ENCODE data around the gene NPHP4.
"Not testable (repeated sequence)": the region's sequence is repeated elsewhere in the genome, so short reads cannot be mapped to it uniquely, and the experiment has no call there.

The NPHP4 gene

DNA sequence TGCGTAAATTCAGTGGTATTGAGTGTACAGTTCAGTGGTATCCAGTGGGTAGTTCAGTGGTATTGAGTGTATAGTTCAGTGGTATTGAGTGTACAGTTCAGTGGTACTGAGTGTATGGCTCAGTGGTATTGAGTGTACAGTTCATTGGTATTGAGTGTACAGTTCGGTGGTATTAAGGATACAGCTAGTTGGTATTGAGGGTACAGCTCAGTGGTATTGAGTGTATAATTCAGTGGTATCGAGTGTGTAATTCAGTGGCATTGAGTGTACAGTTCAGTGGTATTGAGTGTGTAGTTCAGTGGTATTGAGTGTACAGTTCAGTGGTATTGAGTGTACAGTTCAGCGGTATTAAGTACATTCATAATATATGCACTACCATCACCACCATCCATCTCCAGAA, 30.0 kb upstream of the NPHP4 start:
- DNase-seq = no peak

DNA sequence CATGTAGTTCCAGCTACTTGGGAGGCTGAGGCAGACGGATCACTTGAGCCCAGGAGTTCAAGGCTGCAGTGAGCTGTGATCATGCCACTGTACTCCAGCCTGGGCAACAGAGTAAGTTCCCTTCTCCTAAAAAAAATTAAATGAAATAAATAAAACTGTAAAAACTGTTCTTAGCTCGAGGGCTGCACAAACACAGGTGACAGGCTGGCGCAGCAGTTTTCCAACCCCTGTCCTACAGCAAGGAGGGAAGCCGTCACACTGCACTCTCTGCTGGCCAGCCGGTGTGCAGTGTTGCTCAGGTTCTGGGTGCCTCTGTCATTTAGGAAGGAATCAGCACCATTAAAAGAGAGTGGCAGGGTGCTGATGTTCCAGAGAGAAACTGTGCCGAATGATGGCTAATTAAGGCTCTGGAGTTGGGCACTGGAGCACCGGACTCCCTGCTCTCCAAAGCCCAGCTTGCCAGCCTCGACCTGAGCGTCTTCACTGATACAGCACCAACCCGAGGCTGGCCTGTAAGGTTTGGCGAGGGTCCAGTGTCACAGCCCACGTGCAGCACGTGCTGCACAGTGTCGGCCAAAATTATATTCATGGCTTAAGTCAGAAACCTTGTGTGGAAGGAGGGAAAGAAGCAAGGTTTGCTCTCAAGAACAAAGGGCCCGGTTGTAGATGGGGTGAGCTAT, 27.1 kb upstream of the NPHP4 start:
- no peak for DNase-seq

DNA sequence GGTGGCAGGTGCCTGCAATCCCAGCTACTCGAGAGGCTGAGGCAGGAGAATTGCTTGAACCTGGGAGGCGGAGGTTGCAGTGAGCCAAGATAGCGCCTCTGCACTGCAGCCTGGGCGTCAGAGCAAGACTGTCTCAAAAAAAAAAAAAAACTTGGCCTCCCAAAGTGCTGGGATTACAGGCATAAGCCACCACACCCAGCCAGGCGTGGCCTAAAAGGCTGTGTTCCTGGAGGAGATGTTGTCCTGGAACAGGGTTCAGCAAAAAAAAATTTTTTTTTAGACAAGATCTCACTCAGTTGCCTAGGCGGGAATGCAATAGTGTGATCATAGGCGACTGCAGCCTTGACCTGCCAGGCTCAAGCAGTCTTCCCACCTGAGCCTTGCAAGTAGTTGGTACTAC, 25.4 kb upstream of the NPHP4 start:
- not testable (repeated sequence) for DNase-seq

DNA sequence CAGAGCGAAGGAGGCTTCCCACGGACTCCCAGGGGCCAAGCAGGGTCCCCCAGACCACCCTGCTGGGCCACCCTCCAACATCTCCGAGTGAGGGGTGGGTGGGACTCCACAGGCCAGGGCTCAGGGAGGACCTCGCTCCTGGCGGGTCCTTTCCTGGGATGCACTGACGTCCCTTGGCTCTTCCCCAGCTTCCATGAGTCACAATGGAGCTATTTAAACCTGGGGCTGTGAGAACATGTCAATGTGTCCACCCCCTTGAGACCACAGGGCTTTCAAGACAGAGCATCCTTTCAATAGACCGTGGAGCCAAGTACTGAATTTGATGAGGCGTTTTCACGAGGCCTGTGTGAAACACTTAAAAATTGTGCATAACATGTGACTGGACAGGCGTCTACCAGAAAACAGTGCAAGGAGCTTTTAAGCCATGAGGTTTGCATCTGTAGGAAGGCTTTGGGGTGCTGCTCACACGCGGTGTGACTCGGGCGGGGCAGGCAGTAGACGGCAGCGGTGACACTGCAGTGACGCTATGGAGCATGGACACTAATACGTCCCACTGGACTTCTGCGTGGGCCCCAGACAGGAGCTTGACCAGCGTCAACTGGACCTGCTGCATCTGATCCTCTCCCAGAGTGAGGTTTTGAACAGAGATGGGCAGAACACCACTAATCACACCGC, 24.1 kb upstream of the NPHP4 start:
- DNase-seq = no peak

DNA sequence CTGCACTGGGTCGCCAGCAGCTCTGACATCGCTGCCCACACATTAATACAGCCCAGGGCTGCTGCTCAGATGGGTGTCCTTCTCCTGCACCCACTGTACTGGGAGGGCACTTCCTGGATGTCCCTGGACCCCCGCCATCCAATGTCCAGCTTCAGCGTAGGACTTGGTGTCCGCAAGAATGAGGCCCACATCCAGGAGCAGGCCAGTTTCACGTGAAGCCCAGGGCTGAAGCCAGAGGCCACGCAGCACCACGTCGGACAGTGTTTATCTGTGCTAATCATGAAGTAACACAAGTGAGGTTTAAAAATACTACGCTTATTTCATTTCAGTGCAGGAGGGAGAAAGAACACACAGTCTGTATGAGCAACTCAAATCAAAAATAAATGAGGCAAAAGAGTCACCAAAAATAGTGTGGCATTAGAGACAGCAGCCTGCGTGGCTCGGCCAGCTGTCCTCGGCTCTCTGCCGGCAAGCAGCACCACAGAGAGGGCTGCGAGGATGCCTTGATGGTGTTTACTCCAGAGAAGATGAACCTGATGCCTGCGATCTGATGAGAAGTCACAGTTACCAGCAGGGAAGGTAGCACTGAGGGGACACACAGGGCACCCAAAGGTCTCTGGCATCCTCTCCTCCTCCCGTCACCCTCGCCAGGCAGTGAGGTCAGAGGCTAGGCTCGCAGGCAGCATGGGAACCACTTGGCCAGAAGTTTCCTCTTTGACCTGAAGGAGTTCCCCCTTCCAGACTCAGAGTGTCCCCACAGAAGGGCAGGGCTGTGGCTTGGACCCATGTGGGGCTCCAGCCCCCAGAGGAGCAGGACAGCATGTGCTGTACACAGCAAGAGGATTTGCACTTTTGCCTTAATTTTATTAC, 22.1 kb upstream of the NPHP4 start:
- DNase-seq = no peak

DNA sequence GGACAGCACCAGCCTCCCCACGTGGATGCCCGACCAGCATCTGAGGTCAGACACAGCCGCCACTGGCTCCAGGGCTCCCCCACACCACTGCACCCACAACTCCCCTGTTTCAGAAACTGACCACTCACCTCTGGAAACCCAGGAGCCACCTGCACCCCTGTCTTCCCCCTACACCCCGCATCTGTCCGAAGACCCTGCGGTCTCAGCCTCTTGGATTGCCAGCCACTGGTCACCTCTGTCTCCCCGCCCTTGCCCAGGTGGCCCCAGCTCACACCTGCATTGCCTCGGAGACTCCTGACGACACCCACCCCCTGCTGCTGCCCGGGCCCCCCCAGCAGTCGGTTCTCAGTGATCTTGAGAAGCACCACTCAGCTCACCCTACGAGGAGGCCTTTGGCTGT, 21.3 kb upstream of the NPHP4 start:
- DNase-seq = no peak

DNA sequence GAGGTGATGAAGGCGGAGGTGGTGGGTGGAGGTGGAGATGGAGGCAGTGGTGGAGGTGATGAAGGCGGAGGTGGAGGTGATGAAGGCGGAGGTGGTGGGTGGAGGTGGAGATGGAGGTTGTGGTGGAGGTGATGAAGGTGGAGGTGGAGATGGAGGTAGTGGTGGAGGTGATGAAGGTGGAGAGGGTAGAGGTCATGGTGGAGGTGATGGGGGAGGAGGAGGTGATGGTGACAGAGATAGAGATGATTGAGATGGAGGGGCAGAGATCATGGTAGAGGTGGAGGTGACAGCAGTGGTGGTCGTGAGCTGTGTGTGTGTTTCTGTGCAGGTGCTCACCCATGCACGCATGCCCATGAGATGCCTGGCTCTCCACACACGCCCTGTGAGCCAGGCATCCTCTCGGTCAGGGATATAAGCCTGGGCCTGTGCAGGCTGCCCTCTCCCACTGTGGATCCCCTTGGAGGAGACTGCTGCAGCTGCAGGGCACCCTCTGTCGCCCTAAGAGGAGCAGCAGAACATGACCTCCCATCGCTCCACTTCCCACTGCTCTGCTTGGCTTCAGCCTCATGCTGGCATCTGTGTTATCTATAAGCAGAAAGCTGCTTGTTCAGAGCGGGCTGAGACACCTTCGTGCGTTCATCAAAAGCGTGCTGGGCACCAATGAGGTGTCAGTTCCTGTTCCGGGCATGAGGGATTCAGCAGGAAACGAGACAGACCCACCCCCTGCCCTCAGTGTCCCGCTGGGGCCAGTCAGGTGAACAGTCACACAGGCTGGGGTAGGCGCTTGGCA, 20.5 kb upstream of the NPHP4 start:
- DNase-seq = no peak

DNA sequence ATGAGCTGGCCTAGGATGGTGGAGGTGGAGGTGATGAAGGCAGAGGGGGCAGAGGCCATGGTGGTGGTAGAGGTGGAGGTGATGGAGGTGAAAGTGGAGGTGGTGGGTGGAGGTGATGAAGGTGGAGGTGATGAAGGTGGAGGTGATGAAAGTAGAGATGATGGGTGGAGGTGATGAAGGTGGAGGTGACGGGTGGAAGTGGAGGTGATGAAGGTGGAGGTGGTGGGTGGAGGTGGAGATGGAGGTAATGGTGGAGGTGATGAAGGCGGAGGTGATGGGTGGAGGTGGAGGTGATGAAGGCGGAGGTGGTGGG, 19.7 kb upstream of the NPHP4 start:
- no peak for DNase-seq

DNA sequence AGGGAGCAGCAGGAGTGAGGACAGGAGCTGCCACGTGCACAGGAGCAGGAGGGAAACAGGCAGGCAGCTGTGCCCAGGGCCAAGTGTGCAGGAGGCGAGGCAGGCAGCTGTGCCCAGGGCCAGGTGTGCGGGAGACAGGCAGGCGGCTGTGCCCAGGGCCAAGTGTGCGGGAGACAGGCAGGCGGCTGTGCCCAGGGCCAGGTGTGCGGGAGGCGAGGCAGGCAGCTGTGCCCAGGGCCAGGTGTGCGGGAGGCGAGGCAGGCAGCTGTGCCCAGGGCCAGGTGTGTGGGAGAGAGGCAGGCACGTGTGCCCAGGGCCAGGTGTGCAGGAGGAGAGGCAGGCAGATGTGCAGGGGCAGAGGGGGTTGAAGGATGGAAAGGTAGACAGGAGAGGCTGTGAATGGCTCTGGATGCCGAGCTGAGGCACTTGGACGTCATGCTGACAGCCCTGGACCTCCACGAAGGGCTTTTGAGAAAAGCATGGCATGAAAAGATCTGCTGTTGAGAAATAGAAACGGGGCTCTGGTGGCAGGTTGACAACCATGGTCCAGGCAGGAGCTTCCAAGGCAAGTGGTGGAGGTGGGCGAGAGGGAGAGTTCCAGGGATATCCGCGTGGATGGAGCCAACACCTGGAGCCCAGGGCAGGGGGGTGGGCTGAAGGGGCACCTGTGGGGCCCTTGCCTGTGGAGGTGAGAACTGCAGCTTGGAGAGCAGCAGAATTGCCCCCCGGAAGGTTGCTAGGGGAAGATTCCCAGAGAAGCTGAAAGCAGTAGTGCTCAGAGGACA, 19.1 kb upstream of the NPHP4 start:
- no peak for DNase-seq

DNA sequence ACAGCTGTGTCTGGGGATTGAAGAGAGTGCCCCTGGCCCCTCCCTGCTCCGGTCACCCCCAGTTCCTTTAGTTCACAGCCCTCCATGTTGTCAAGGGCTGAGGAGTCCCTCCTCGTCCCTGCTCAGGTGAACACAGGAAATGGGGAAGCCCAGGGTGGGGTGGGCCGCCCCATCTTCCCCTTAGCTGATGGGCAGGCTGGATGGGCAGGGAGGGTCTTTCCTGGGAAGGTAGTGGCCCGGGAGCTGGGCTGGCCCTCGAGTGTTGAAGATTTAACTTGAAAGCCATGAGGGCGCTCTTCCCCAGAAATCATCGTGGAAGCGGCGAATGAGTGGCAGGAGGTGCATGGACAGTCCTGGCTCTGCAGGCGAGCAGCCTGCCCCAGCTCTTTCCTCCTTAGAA, 18.3 kb upstream of the NPHP4 start:
- no peak for DNase-seq

DNA sequence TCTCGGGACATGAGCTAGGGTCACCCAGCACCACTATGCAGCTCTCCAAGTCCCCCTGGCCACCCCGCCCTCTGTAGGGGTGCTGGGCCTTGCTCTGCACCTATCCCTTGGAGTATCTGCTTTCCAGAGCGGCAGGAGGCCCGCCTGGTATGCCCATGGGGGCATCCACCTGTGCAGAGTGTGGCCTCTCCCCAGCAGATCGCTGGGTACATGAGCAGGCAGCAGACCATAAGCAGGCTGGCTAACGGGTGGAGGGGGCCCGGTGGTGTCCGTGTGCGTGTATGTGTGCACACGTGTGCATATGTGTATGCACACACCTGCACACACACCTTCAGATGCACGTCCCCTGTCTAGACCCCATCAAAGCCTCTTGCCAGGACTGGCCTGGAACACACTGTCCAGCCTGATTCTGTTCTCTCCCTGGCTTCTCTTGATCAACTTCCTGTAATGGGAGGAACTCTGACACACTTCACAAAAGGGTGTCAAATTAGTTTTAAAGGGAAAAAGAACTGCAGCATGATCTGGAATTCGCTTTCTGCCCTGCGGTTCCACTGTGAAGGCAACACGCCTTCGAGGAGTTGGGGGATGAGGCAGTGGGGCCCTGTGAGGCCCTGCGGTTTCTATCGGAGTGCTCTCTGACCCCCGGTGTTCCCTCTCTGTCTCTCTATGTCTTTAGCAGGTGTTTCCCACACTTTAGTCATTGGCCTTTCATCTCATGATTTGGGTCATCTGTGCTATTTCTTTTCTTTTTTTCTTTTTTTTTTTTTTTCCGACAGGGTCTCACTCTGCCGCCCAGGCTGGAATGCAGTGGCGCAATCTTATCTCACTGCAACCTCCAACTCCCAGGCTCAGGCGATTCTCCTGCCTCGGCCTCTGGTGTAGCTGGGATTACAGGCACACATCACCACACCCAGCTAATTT, 17.2 kb upstream of the NPHP4 start:
- no peak for DNase-seq

DNA sequence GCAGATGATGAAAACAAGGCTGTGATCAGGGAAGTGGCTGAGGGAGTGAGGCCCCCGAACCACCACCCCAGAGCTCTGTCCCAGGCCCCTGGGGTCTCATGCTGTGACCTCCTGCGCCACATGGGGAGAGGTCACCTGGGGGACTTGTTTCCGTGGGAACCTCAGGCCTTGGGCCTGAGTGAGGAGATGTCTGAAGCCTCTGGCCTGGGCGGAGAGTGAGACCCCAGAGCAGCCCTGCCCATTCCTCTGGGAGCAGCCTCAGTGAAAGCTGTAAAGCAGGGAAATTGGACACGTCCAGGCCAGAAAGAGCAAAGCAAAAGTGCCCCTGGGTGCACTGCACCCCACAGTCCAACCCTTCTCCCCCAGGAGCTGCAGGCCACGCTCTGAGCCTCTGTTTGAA, 16.5 kb upstream of the NPHP4 start:
- DNase-seq = no peak

DNA sequence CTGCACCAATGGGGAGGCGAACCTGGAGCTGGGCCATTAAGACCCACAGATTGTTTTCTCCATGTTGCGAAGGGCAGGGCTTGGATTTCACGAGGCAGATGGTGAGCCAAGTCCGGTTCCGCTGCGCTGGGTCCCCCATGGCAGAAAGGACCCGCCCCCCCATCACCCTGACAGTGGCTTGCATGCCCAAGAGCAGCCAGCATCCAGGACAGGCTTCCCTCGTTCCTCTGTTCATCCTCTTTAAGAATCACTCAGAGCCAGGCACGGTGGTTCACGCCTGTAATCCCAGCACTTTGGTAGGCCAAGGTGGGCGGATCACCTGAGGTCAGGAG, 15.8 kb upstream of the NPHP4 start:
- no peak for DNase-seq

DNA sequence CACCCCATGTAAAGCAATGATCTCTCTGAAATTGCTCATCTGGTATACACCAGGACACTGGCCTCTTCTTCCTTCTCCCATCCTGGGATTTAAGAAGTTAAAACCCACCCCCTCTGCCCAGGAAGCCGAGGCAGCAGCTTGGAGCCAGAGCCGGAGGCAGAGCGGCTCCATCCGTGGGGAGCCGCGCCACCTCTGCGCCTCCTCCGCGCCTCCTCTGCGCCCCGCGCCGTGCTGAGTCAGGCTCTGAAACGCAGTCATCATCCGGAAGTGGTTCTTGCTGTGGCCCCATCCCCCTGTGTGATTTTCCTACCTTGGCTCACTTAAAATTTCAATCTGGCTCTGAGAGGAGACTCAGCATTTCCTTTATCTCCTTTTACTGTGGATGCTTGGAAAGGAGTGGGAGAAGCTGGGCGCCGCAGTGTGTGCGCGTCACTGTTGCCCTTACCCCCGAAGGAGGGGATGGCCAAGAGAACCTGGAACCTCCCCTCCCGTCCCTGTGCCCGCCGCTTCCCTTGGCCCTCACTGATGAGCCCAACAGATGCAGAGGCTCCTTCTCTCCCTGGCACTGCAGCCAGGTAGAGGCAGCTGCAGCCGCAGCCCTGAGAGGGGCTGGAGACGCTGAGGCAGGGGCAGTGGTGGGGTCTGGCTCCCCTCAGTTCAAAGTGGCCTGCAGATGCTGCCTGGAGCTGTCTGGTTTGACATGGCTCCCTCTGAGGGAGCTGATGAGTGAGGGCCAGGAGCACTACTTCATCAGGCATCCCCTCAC, 15.3 kb upstream of the NPHP4 start:
- no peak for DNase-seq

DNA sequence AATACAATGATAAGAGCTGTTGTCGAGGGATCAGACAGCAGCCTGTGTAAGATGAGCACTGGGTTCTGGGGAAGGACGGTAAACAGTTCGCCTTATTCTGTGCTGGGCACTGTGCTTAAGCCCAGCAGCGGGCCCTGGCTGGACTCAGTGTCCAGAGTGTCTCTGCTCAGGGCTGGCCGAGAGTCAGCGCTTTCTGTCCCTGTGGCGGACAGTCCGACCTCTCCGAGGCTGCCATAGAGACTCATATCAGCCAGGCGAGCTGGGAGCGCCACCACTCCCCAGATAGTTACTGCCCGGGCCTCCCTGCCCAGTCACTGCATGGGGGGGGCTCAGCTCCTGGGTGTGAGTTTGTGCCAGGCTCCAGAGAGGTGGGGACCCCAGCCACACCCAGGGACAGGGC, 14.7 kb upstream of the NPHP4 start:
- no peak for DNase-seq

DNA sequence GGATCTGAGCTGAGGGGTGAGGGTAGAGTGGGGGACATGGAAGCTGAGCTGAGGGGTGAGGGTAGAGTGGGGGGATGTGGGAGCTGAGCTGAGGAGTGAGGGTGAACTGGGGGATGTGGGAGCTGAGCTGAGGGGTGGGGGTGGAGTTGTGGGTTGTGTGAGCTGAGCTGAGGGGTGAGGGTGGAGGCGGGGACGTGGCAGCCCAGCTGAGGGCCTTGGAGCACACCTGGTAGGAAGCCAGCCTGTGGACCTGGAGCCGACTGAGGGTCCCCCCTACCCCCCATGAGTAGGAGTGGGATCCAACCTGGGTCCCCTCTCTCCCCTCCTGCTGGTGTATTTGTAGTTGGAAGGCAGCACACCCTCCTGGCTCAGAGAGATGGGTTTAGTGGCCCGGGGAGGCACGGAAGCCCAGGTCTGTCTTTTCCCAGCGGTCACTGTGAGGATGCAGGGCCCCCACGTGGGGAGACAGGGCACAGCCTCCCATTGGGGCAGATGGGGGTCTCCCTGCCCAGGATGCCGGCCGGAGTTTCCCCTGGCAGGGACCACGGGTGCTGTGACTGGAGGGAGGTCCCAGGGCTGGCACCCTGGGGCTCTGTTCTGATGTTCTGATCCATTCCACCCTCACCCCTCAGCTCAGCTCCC, 13.2 kb upstream of the NPHP4 start:
- no peak for DNase-seq

DNA sequence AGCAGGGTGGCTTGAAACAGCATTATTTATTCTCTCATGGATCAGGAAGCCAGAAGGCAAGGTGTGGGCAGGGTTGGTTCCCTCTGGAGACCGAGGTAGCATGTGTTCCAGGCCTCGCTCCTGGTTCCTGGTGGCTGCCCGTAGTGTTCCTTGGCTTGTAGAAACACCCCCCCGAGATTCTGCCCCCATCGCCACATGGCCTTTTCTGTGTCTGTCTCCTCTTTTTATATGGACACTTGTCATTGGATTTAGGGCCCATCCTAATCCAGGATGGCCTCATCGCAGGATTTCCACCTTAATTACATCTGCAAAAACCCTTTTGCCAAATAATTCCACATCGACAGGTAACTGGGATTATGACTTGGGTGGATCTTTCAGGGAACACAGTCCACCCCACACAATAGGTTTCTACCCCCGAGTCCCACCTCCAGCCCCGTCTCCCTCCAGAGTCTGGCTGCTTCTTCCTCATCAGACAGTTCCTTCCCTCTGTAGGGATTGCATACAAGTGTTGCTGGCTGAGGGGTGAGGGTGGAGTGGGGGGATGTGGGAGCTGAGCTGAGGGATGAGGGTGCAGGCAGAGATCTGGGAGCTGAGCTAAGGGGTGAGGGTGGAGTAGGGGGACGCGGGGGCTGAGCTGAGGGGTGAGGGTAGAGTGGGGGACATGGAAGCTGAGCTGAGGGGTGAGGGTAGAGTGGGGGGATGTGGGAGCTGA, 12.3 kb upstream of the NPHP4 start:
- DNase-seq = no peak

DNA sequence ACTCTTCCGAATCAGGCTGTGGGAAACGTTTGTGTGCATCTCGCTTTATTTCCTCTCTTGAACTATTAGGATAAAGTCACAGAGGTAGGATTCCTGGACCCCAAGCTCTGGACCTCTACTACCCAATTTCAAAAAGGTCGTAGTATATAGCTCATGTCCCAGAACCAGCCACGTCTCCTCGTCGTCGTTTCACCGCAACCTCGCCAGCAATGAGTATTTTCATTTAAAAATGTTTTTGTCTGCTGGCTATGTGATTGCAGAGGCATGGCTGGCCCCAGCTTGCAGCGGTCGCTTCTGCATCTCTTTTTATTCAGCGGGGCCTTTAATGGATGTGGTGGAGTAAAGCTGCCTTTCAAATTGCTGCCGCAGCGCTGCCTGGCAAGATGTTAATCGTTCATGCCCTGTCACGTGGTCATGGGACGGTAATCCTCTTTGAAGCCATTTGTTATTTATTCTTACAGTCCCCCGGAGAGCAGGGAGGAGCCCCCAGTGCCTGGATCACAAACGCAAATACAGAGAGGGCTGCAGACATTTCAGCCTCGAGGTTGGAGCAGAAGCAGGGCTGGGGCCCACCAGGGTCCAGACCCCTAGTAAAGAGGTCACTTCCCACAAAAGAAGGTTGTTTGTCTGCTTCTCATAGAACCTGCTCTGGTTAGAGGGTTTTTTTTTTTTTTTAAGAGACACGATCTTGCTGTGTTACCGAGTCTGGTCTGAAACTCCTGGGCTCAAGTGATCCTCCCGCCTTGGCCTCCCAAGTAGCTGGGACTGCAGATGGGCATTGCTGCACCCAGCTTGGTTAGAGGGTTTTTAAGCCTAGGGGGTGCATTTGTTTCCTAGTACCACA, 11.6 kb upstream of the NPHP4 start:
- peak; percentile 84 for DNase-seq
